ENCODE results near the gene DOHH.
A peak's percentile ranks its signal among the peaks of the same experiment; 100 is the strongest.

Gene DOHH, protein sequence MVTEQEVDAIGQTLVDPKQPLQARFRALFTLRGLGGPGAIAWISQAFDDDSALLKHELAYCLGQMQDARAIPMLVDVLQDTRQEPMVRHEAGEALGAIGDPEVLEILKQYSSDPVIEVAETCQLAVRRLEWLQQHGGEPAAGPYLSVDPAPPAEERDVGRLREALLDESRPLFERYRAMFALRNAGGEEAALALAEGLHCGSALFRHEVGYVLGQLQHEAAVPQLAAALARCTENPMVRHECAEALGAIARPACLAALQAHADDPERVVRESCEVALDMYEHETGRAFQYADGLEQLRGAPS

DNA sequence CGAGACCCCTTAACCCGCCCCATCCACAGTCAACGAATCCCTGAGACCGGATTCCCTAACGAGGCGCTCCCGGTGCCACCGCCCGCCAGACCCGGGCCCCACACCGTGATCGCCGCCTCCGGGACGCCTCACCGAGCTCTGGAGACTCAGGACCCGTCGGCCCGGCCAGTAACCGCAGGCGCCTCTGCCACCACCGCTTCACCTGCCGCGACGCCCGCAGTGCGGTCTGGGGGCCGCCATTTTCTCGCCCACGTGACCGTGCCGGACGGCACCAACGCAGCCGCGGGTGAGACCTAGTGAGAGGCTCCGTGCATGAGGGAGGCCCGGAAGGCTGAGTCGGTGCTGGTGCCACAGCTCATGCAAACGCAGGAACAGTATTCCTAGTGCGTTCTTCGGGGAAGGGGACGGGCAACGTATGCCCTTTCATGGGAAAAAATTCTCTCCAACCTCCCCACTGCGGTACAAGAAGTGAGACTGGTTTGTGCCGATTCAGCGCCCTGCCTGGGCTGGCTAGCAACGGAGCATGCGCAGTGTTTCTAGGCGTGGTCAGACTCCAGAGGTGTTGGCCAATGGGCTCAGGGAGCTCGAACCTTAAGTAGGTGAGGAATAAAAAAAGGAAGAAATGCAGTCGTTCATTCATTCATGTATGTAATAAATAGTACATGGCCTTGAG is at the start of gene DOHH:
TSS of gene DOHH (minus strand) at position 246 of the 673 bp plus-strand sequence. CDS start 3,860 bp downstream, outside the sequence.
- peak; percentile 93 for DNase-seq (ENCODE audit: low read depth)
- peak; percentile 48 for TF ChIP-seq POLR2A (IDR thresholded peaks at IDR 0.05; ENCODE audit: extremely low read depth, insufficient read length)
- TF ChIP-seq, protein P1, sequence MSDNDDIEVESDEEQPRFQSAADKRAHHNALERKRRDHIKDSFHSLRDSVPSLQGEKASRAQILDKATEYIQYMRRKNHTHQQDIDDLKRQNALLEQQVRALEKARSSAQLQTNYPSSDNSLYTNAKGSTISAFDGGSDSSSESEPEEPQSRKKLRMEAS (IDR thresholded peaks at IDR 0.05; ENCODE audit: low read depth, low read length): peak; percentile 95
- peak; percentile 76 for TF ChIP-seq MYC (IDR thresholded peaks at IDR 0.05; ENCODE audit: low read depth, low read length)
- TF ChIP-seq, protein P2, sequence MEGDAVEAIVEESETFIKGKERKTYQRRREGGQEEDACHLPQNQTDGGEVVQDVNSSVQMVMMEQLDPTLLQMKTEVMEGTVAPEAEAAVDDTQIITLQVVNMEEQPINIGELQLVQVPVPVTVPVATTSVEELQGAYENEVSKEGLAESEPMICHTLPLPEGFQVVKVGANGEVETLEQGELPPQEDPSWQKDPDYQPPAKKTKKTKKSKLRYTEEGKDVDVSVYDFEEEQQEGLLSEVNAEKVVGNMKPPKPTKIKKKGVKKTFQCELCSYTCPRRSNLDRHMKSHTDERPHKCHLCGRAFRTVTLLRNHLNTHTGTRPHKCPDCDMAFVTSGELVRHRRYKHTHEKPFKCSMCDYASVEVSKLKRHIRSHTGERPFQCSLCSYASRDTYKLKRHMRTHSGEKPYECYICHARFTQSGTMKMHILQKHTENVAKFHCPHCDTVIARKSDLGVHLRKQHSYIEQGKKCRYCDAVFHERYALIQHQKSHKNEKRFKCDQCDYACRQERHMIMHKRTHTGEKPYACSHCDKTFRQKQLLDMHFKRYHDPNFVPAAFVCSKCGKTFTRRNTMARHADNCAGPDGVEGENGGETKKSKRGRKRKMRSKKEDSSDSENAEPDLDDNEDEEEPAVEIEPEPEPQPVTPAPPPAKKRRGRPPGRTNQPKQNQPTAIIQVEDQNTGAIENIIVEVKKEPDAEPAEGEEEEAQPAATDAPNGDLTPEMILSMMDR (IDR thresholded peaks at IDR 0.05; ENCODE audit: low read depth, low read length): no peak

DNA sequence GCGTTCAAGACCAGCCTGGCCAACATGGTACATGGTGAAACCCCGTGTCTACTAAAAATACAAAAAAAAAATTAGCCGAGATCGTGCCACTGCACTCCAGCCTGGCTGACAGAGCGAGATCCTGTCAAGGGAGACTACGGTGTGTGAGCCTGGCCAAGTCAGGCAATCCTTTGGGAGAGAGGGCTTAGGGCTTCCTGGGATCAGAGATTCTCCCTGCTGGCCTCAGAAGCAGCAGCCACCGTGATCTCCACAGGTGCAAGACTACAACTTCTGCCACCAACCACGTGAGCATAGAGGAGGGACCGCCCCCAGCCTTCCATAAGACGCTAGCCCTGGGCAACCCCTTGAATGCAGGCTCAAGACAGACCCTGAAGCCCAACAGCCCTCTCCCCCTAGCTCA is 49.3 kb upstream of the DOHH start:
- H3K4me3 ChIP-seq (ENCODE audit: low read depth, low read length): no peak overlapping the region
- no peak for DNase-seq (ENCODE audit: low read depth)
- TF ChIP-seq, protein P2 (IDR thresholded peaks at IDR 0.05; ENCODE audit: low read depth, low read length): no peak
- TF ChIP-seq MYC (IDR thresholded peaks at IDR 0.05; ENCODE audit: low read depth, low read length): no peak
- TF ChIP-seq POLR2A (IDR thresholded peaks at IDR 0.05; ENCODE audit: extremely low read depth, insufficient read length): no peak
- TF ChIP-seq, protein P1 (IDR thresholded peaks at IDR 0.05; ENCODE audit: low read depth, low read length): no peak

More for the DNA sequence above, at the start of gene DOHH:
- H3K4me3 ChIP-seq (ENCODE audit: low read depth, low read length): peak within 1 kb of the TSS; percentile 92

DNA sequence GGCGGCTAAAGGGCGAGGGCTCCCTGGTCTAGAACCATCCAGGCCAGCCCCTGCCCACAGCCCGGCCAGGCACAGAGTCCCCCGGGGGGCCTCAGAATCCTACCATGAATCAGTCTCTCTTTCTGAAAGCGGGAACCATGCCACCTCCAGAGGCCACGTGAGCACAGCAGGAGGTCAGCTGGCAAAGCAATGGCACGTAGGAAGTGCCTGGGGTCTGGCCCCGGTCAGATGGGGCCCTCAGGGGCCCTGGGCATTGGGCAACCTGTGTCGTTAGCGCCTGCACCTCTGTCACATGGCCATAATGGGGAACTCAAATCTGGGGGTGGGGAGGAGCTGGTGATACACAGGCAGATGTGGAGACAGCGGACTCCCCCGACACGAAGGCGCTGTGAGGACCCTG is 48.1 kb upstream of the DOHH start:
- DNase-seq (ENCODE audit: low read depth): peak; percentile 73
- H3K4me3 ChIP-seq (ENCODE audit: low read depth, low read length): no peak overlapping the region
- peak; percentile 73 for TF ChIP-seq MYC (IDR thresholded peaks at IDR 0.05; ENCODE audit: low read depth, low read length)
- TF ChIP-seq, protein P2 (IDR thresholded peaks at IDR 0.05; ENCODE audit: low read depth, low read length): no peak
- TF ChIP-seq, protein P1 (IDR thresholded peaks at IDR 0.05; ENCODE audit: low read depth, low read length): peak; percentile 80

DNA sequence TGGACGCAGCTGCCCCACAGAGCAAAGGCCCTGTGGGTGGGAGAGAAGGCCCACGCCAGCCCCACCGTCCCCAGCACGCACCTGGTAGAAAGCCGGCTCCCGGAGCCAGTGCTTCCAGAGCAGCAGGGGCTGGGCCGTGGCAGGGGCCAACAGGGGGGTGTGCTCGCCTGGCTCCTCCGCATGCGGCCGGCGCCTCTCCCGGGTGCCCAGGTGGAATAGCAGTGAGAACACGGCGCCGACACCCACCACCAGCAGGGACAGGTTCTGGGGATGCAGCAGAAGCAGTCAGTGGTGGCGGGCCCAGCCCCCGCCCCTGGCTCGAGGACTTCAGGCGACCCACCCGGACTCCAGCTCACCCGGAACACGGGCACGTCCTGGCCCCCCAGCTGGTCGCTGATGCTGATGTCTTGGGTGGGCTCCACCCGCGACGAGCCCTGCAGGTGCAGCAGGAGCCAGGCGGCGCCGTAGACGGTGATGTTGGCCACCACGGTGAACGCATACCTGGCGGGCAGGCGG is 47.4 kb upstream of the DOHH start:
- no peak overlapping the region for H3K4me3 ChIP-seq (ENCODE audit: low read depth, low read length)
- DNase-seq (ENCODE audit: low read depth): no peak
- no peak for TF ChIP-seq POLR2A (IDR thresholded peaks at IDR 0.05; ENCODE audit: extremely low read depth, insufficient read length)
- TF ChIP-seq, protein P1 (IDR thresholded peaks at IDR 0.05; ENCODE audit: low read depth, low read length): no peak
- TF ChIP-seq, protein P2 (IDR thresholded peaks at IDR 0.05; ENCODE audit: low read depth, low read length): no peak
- TF ChIP-seq MYC (IDR thresholded peaks at IDR 0.05; ENCODE audit: low read depth, low read length): no peak

DNA sequence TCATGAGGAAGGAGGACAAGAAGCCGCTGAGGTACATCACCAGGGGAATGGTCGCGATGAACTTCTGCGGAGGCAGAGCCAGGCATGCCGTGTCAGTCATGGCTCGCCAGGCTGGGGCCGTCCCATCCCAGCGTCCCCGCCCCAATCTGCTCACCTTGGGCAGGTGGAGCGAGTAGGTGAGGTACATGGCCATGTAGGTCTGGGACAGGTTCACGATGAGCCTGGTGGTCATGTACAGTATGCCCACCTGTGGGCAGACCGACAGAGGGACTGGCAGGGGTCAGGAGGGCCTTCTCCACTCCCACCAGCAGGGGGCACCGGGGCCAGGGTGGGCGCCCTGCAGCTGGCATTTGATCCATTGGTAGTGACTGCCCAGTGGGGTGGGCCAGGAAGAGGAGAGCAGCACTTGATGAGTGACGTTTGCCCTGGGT is 46.8 kb upstream of the DOHH start:
- TF ChIP-seq, protein P1 (IDR thresholded peaks at IDR 0.05; ENCODE audit: low read depth, low read length): no peak
- no peak for TF ChIP-seq MYC (IDR thresholded peaks at IDR 0.05; ENCODE audit: low read depth, low read length)
- TF ChIP-seq, protein P2 (IDR thresholded peaks at IDR 0.05; ENCODE audit: low read depth, low read length): peak; percentile 34
- no peak for TF ChIP-seq POLR2A (IDR thresholded peaks at IDR 0.05; ENCODE audit: extremely low read depth, insufficient read length)
- no peak for DNase-seq (ENCODE audit: low read depth)
- no peak overlapping the region for H3K4me3 ChIP-seq (ENCODE audit: low read depth, low read length)
